Gastroesophageal sphincter (tissue), 3 donors: Measurements from ENCODE around the gene PF4V1.

Source experiments
- CTCF ChIP-seq, 4 experiments: fragments of 200-600 bp in 2 of 4; fragments of 450-650 bp in 2 of 4; sonication (generic) in 1 of 4; IDR thresholded peaks; one replicate each; pipeline ENCODE4 v1.5.1; 2017 to 2019; ENCODE audit warnings: antibody characterized with exemption in 4 of 4, mild to moderate bottlenecking in 2 of 4, moderate library complexity in 2 of 4
- POLR2A ChIP-seq, 2 donors: fragments of 450-650 bp; IDR thresholded peaks; one replicate each; pipeline ENCODE4 v1.6.1; 2017; ENCODE audit warnings: antibody characterized with exemption in 2 of 2, mild to moderate bottlenecking in 2 of 2, moderate library complexity in 1 of 2
- POLR2AphosphoS5 ChIP-seq: sonication (generic); formaldehyde crosslinking; IDR thresholded peaks from one replicate; pipeline ENCODE4 v1.6.1; 2017; ENCODE audit warnings: antibody characterized with exemption

GRCh38 chr4:73869130-73870055 lies 16.3 kb downstream of the PF4V1 start, which contains the start of gene CXCL1:
- TF ChIP-seq CTCF (IDR thresholded peaks at IDR 0.05), result no peak
- no peak for TF ChIP-seq POLR2A (IDR thresholded peaks at IDR 0.05)
- no peak for TF ChIP-seq POLR2AphosphoS5
